BLaER1 (cell line): ENCODE results near the gene SIVA1.

Source experiments
- H3K27ac ChIP-seq: shearing (Covaris generic); formaldehyde crosslinking; 2 replicates; pipeline ENCODE4 v1.8.1; 2022
- H3K27me3 ChIP-seq: shearing (Covaris generic); formaldehyde crosslinking; 2 replicates; pipeline ENCODE4 v1.8.1; 2022
- H3K36me3 ChIP-seq: shearing (Covaris generic); formaldehyde crosslinking; 2 replicates; pipeline ENCODE4 v1.8.1; 2022
- H3K4me1 ChIP-seq: shearing (Covaris generic); formaldehyde crosslinking; 2 replicates; pipeline ENCODE4 v1.8.1; 2022
- H3K4me2 ChIP-seq: shearing (Covaris generic); formaldehyde crosslinking; 2 replicates; pipeline ENCODE4 v1.8.1; 2022
- H3K4me3 ChIP-seq: shearing (Covaris generic); formaldehyde crosslinking; 2 replicates; pipeline ENCODE4 v1.8.1; 2022
- H3K9ac ChIP-seq: shearing (Covaris generic); formaldehyde crosslinking; 2 replicates; pipeline ENCODE4 v1.8.1; 2022
- H3K9me3 ChIP-seq: shearing (Covaris generic); formaldehyde crosslinking; 2 replicates; pipeline ENCODE4 v1.8.1; 2022
- H4K20me1 ChIP-seq: shearing (Covaris generic); formaldehyde crosslinking; 2 replicates; pipeline ENCODE4 v1.8.1; 2022
- Cebpa-rat ChIP-seq: shearing (Covaris generic); IDR thresholded peaks from 2 replicates; pipeline ENCODE4 v1.8.1; 2022

Gene SIVA1

GRCh38 chr14:104768437-104769323 is 15.7 kb downstream of the SIVA1 start:
- H3K4me1 ChIP-seq, result peaks cover 21% of the 10 kb centered on the region
- no peak overlapping the region for H3K4me3 ChIP-seq
- peaks cover 33% of the 10 kb centered on the region for H3K9me3 ChIP-seq
- peak overlapping the region; percentile 58; the same call in 1 of the 2 replicates for H3K9ac ChIP-seq
- no peak for TF ChIP-seq Cebpa-rat
- peak overlapping the region; percentile 41; the same call in 1 of the 2 replicates for H3K27ac ChIP-seq
- peak overlapping the region; percentile 70 for H3K4me2 ChIP-seq
- peaks cover 61% of the 10 kb centered on the region for H3K36me3 ChIP-seq
- no peaks in the 10 kb centered on the region for H3K27me3 ChIP-seq
- peaks cover 34% of the 10 kb centered on the region for H4K20me1 ChIP-seq

- H3K27ac ChIP-seq, result peak overlapping the region; percentile 41; the same call in 1 of the 2 replicates
- peaks cover 69% of the 10 kb centered on the region for H3K36me3 ChIP-seq
- H3K4me2 ChIP-seq, result peak overlapping the region; percentile 50
- TF ChIP-seq Cebpa-rat, result no peak
- H4K20me1 ChIP-seq, result peaks cover 40% of the 10 kb centered on the region
- no peak overlapping the region for H3K4me3 ChIP-seq
- no peaks in the 10 kb centered on the region for H3K27me3 ChIP-seq
- H3K9ac ChIP-seq, result peak overlapping the region; percentile 4; the same call in 1 of the 2 replicates
- peaks cover 33% of the 10 kb centered on the region for H3K9me3 ChIP-seq
- H3K4me1 ChIP-seq, result peaks cover 21% of the 10 kb centered on the region
Observed at GRCh38 chr14:104769324-104770071, 16.6 kb downstream of the SIVA1 start.

GRCh38 chr14:104770072-104770579 is 17.2 kb downstream of the SIVA1 start:
- H4K20me1 ChIP-seq, result peaks cover 41% of the 10 kb centered on the region
- H3K27ac ChIP-seq, result no peak overlapping the region
- TF ChIP-seq Cebpa-rat, result no peak
- H3K9ac ChIP-seq, result no peak overlapping the region
- no peak overlapping the region for H3K4me3 ChIP-seq
- H3K27me3 ChIP-seq, result no peaks in the 10 kb centered on the region
- H3K9me3 ChIP-seq, result peaks cover 33% of the 10 kb centered on the region
- peaks cover 21% of the 10 kb centered on the region for H3K4me1 ChIP-seq
- no peak overlapping the region for H3K4me2 ChIP-seq
- H3K36me3 ChIP-seq, result peaks cover 75% of the 10 kb centered on the region

- Histone ChIP-seq H3K9ac (no peak overlapping the region), H3K4me3 (no peak overlapping the region), H4K20me1 (peaks cover 46% of the 10 kb centered on the region), H3K27ac (no peak overlapping the region), H3K36me3 (peaks cover 78% of the 10 kb centered on the region), H3K4me2 (no peak overlapping the region), H3K27me3 (no peaks in the 10 kb centered on the region), H3K9me3 (peaks cover 27% of the 10 kb centered on the region), H3K4me1 (peaks cover 21% of the 10 kb centered on the region)
- TF ChIP-seq Cebpa-rat, result no peak
Observed at GRCh38 chr14:104770851-104771272, 17.9 kb downstream of the SIVA1 start.

- Histone ChIP-seq H3K27ac (no peak overlapping the region), H3K4me2 (no peak overlapping the region), H3K27me3 (no peaks in the 10 kb centered on the region), H3K36me3 (peaks cover 82% of the 10 kb centered on the region), H3K4me1 (peaks cover 21% of the 10 kb centered on the region), H4K20me1 (peaks cover 50% of the 10 kb centered on the region), H3K4me3 (no peak overlapping the region), H3K9me3 (peaks cover 22% of the 10 kb centered on the region), H3K9ac (no peak overlapping the region)
- no peak for TF ChIP-seq Cebpa-rat
Observed at GRCh38 chr14:104771374-104771773, 18.4 kb downstream of the SIVA1 start.

GRCh38 chr14:104771918-104772706 is 19.2 kb downstream of the SIVA1 start:
- TF ChIP-seq Cebpa-rat, result no peak
- no peak overlapping the region for H3K4me3 ChIP-seq
- peaks cover 58% of the 10 kb centered on the region for H4K20me1 ChIP-seq
- H3K9ac ChIP-seq, result no peak overlapping the region
- H3K36me3 ChIP-seq, result peaks cover 85% of the 10 kb centered on the region
- peaks cover 21% of the 10 kb centered on the region for H3K4me1 ChIP-seq
- no peaks in the 10 kb centered on the region for H3K27me3 ChIP-seq
- no peak overlapping the region for H3K4me2 ChIP-seq
- H3K9me3 ChIP-seq, result peaks cover 19% of the 10 kb centered on the region
- no peak overlapping the region for H3K27ac ChIP-seq

GRCh38 chr14:104772707-104773504 is 20.0 kb downstream of the SIVA1 start:
- Histone ChIP-seq H4K20me1 (peaks cover 66% of the 10 kb centered on the region), H3K4me2 (no peak overlapping the region), H3K36me3 (peaks cover 90% of the 10 kb centered on the region), H3K27me3 (no peaks in the 10 kb centered on the region), H3K9me3 (peaks cover 19% of the 10 kb centered on the region), H3K4me1 (peaks cover 21% of the 10 kb centered on the region), H3K27ac (no peak overlapping the region), H3K9ac (no peak overlapping the region), H3K4me3 (no peak overlapping the region)
- no peak for TF ChIP-seq Cebpa-rat

GRCh38 chr14:104773505-104774452 is 20.8 kb downstream of the SIVA1 start:
- H3K4me3 ChIP-seq, result no peak overlapping the region
- no peak overlapping the region for H3K4me2 ChIP-seq
- H3K4me1 ChIP-seq, result peaks cover 13% of the 10 kb centered on the region
- H3K36me3 ChIP-seq, result peaks cover 95% of the 10 kb centered on the region
- H4K20me1 ChIP-seq, result peaks cover 73% of the 10 kb centered on the region
- peaks cover 19% of the 10 kb centered on the region for H3K9me3 ChIP-seq
- no peaks in the 10 kb centered on the region for H3K27me3 ChIP-seq
- no peak for TF ChIP-seq Cebpa-rat
- H3K27ac ChIP-seq, result no peak overlapping the region
- no peak overlapping the region for H3K9ac ChIP-seq
